ENCODE measurements around the gene OR5C1.

DNA sequence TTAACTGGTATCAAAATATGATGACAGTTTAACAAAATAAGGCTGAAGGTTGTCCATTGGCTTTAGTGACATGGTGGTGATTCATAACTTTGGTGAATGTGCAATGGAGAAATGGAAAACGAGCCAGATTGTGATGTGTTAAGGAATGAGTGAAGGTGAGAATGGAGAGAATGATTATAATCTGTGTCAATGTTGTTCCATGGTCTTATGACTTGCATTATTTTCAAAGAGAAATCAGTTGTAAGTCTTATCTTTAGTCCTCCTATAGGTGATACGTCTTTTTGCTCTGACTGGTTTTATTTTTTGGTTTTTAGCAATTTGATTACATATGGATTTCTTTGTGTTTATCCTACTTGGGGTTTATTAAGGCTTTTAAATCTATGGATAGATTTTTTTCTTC lies 33.9 kb upstream of the OR5C1 start:
- TF ChIP-seq, protein P1, sequence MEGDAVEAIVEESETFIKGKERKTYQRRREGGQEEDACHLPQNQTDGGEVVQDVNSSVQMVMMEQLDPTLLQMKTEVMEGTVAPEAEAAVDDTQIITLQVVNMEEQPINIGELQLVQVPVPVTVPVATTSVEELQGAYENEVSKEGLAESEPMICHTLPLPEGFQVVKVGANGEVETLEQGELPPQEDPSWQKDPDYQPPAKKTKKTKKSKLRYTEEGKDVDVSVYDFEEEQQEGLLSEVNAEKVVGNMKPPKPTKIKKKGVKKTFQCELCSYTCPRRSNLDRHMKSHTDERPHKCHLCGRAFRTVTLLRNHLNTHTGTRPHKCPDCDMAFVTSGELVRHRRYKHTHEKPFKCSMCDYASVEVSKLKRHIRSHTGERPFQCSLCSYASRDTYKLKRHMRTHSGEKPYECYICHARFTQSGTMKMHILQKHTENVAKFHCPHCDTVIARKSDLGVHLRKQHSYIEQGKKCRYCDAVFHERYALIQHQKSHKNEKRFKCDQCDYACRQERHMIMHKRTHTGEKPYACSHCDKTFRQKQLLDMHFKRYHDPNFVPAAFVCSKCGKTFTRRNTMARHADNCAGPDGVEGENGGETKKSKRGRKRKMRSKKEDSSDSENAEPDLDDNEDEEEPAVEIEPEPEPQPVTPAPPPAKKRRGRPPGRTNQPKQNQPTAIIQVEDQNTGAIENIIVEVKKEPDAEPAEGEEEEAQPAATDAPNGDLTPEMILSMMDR (IDR thresholded peaks at IDR 0.05), result no peak
- no peak for TF ChIP-seq POLR2A (IDR thresholded peaks at IDR 0.05)
